HEK293T (cell line): Measurements from ENCODE around the gene NEU1.
"Not testable (repeated sequence)": the region's sequence is repeated elsewhere in the genome, so short reads cannot be mapped to it uniquely, and the experiment has no call there.

ENCODE experiments used
- CTCF ChIA-PET: fragments of 350-600 bp; formaldehyde crosslinking; extraction: SDS; loops from one replicate; lab custom pipeline; 2021; ENCODE audit warnings: antibody characterized with exemption, inconsistent platforms; lab: Yijun Ruan, JAX
- POLR2A ChIA-PET: fragments of 350-600 bp; formaldehyde crosslinking; extraction: SDS; loops from one replicate; lab custom pipeline; 2020; ENCODE audit warnings: antibody characterized with exemption, inconsistent platforms; lab: Yijun Ruan, JAX
- DNase-seq: peaks from one replicate; pipeline ENCODE4 v3.0.0; 2012; ENCODE audit warnings: mixed read lengths; ENCODE audit errors: extremely low spot score
- ARNT ChIP-seq: fragments of 450-650 bp; IDR thresholded peaks from 2 replicates; pipeline ENCODE4 v1.6.1; 2017; ENCODE audit warnings: mild to moderate bottlenecking
- BHLHE40 ChIP-seq: fragments of 450-650 bp; IDR thresholded peaks from 2 replicates; pipeline ENCODE4 v1.6.1; 2016; ENCODE audit warnings: mild to moderate bottlenecking, moderate library complexity, borderline replicate concordance
- CTBP1 ChIP-seq: fragments of 450-650 bp; IDR thresholded peaks from 2 replicates; pipeline ENCODE4 v1.6.1; 2016; ENCODE audit warnings: borderline replicate concordance
- ELF4 ChIP-seq: fragments of 450-650 bp; IDR thresholded peaks from 2 replicates; pipeline ENCODE4 v1.6.1; 2017; ENCODE audit warnings: antibody characterized with exemption
- FOXA1 ChIP-seq: fragments of 450-650 bp; IDR thresholded peaks from 2 replicates; pipeline ENCODE4 v1.6.1; 2016; ENCODE audit warnings: mild to moderate bottlenecking
- FOXK2 ChIP-seq: fragments of 450-650 bp; IDR thresholded peaks from 2 replicates; pipeline ENCODE4 v1.6.1; 2016; ENCODE audit warnings: mild to moderate bottlenecking
- HDGF ChIP-seq: fragments of 450-650 bp; IDR thresholded peaks from 2 replicates; pipeline ENCODE4 v1.6.1; 2017; ENCODE audit warnings: antibody characterized with exemption, borderline replicate concordance
- L3MBTL2 ChIP-seq: fragments of 450-650 bp; conservative IDR thresholded peaks from 2 replicates; pipeline ENCODE4 v1.6.1; 2016; ENCODE audit warnings: mild to moderate bottlenecking
- LEF1 ChIP-seq: fragments of 450-650 bp; IDR thresholded peaks from 2 replicates; pipeline ENCODE4 v1.6.1; 2017; ENCODE audit warnings: mild to moderate bottlenecking, borderline replicate concordance
- NFRKB ChIP-seq: fragments of 450-650 bp; IDR thresholded peaks from 2 replicates; pipeline ENCODE4 v1.6.1; 2016; ENCODE audit warnings: mild to moderate bottlenecking, moderate library complexity
- SP1 ChIP-seq: fragments of 450-650 bp; IDR thresholded peaks from 2 replicates; pipeline ENCODE4 v1.6.1; 2017
- SUZ12 ChIP-seq: fragments of 450-650 bp; IDR thresholded peaks from 2 replicates; pipeline ENCODE4 v1.6.1; 2016; ENCODE audit warnings: mild to moderate bottlenecking
- TARDBP ChIP-seq: fragments of 450-650 bp; IDR thresholded peaks from 2 replicates; pipeline ENCODE4 v1.6.1; 2016
- TF ChIP-seq, protein P1 (sequence below): fragments of 450-650 bp; IDR thresholded peaks from 2 replicates; pipeline ENCODE4 v1.6.1; 2016

NEU1 gene

DNA sequence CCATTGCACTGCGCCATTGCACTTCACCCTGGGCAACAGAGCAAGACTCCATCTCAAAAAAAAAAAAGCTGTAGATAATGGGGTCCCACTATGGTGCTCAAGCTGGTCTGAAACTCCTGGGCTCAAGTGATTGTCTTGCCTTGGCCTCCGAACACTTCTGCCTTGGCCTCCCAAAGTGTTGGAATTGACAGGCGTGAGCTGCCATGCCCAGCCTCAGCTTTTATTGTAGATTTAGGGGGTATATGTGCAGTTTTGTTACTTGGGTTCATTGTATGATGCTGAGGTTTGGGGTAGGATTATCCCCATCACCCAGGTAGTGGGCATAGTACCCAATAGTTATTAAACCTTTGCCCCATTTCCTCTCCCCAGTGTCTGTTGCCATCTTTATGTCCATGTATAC is 23.7 kb downstream of the NEU1 start:
- ChIA-PET POLR2A (interaction anchor here (0.9 to 12.0 kb wide), 5 partner anchors 8 to 34 kb away, joined by 4 to 104 read pairs (median 5); partner anchors contain the start of genes HSPA1A, HSPA1L, LSM2 and NEU1), CTCF (interaction anchor here (0.8 to 1.0 kb wide), 2 partner anchors 84 to 114 kb away, joined by 3 to 5 read pairs; no protein-coding TSS in a partner anchor)
- no peak for DNase-seq
- TF ChIP-seq LEF1 (no peak), BHLHE40 (no peak), HDGF (no peak), ARNT (no peak), SUZ12 (no peak), L3MBTL2 (no peak), SP1 (no peak), TARDBP (no peak), FOXK2 (no peak), ELF4 (no peak), CTBP1 (no peak), FOXA1 (no peak)
- TF ChIP-seq, protein P1, sequence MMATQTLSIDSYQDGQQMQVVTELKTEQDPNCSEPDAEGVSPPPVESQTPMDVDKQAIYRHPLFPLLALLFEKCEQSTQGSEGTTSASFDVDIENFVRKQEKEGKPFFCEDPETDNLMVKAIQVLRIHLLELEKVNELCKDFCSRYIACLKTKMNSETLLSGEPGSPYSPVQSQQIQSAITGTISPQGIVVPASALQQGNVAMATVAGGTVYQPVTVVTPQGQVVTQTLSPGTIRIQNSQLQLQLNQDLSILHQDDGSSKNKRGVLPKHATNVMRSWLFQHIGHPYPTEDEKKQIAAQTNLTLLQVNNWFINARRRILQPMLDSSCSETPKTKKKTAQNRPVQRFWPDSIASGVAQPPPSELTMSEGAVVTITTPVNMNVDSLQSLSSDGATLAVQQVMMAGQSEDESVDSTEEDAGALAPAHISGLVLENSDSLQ, result no peak

DNA sequence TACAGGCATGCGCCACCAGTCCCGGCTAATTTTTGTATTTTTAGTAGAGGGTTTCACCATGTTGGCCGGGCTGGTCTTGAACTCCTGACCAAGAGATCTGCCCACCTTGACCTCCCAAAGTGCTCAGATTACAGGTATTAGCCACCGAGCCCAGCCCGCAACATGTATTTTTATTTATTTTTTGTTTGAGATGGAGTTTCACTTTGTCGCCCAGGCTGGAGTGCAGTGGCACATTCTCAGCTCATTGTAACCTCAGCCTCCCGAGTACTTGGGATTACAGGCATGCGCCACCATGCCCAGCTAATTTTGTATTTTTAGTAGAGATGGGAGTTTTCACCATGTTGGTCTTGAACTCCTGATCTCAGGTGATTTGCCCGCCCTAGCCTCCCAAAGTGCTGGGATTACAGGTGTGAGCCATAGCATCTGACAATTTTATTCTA is 24.5 kb downstream of the NEU1 start:
- CTCF ChIA-PET, DNase-seq: not testable (repeated sequence)
- POLR2A ChIA-PET, result interaction anchor here (0.9 to 12.0 kb wide), 4 partner anchors 9 to 28 kb away, joined by 4 to 104 read pairs (median 16); partner anchors contain the start of genes HSPA1A, HSPA1B, HSPA1L and NEU1

DNA sequence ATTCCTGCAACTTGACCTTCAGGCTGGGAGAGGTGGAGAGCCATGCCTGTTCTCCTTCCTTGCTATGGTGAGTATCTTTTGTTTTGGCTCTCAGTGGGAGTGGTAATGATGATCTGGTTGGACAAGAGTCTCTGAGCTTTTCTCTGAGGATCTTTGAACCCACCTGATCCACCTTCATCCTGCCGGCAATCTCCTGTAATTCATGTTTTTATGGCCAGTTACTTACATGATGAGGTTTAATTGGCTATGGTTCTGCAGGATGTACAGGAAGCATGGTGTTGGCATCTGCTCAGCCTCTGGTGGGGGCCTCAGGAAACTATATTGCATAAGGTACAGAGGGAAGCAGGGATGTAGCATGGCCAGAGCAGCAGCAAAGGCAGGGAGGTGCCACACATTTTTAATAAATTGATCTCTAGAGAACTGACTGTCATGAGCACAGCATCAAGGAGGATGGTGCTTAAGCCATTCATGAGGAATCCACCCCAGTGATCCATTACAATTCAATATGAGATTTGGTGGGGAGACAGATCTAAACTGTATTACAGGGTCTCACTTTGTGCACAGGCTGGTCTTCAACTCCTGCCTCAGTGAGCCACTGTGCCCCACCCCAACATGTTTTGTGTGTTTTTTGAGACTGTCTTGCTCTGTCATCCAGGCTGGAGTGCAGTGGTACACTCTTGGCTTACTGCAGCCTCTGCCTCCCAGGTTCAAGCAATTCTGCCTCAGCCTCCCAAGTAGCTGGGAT is 25.1 kb downstream of the NEU1 start:
- POLR2A ChIA-PET, result interaction anchor here (0.7 to 12.0 kb wide), 9 partner anchors 10 to 177 kb away, joined by 3 to 104 read pairs (median 5); partner anchors contain the start of genes C6orf47, HSPA1A, HSPA1B and HSPA1L
- no peak for TF ChIP-seq CTBP1
- TF ChIP-seq, protein P1, result no peak
- CTCF ChIA-PET, result interaction anchor here (0.8 kb wide), 1 partner anchor 11 kb away, joined by 3 read pairs; no protein-coding TSS in a partner anchor
- DNase-seq, result no peak

DNA sequence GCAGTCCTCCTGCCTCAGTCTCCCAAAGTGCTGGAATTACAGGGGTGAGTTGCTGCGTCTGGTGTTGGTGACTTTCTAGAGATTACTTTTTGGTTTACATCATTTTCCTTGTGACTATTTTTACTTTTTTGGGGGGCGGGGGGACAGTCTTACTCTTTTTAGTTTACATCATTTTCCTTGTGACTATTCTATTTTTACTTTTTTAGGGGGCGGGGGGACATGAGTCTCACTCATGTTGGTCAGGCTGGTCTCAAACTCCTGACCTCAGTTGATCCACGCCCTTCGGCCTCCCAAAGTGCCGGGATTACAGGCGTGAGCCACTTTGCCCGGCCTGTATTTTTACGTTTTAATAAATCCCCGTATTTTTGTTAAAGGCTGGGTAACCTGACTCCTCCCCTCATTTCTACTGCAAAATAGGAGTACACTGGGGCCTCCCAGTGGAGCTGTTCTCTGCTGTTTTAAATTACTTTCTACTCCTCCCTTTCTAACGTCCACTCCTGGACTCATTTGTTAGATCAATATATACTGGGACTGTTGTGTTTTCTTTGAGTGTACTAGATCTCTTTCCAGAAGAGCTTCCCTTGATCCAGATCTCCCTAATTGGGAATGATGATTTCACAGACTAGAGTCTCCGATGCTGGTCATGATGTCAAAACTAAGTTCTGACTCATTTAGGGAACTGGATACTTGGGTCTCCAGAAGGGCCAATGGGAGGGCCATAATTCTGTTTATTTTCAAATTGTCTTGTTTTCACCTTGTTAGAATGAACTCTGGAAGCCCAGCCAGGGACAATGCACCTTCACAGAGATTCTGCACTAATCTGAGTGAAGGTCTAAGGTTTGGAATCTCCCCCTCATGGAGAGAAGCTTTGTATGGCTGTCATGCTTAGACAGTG is 25.9 kb downstream of the NEU1 start:
- DNase-seq, result no peak
- CTCF ChIA-PET, result interaction anchor here (0.8 kb wide), 1 partner anchor 10 kb away, joined by 3 read pairs; no protein-coding TSS in a partner anchor
- TF ChIP-seq LEF1 (no peak), CTBP1 (no peak), HDGF (no peak)
- POLR2A ChIA-PET, result interaction anchor here (0.7 to 12.0 kb wide), 11 partner anchors 7 to 176 kb away, joined by 3 to 104 read pairs (median 5); partner anchors contain the start of genes ABHD16A, C6orf47, HSPA1A and HSPA1B

DNA sequence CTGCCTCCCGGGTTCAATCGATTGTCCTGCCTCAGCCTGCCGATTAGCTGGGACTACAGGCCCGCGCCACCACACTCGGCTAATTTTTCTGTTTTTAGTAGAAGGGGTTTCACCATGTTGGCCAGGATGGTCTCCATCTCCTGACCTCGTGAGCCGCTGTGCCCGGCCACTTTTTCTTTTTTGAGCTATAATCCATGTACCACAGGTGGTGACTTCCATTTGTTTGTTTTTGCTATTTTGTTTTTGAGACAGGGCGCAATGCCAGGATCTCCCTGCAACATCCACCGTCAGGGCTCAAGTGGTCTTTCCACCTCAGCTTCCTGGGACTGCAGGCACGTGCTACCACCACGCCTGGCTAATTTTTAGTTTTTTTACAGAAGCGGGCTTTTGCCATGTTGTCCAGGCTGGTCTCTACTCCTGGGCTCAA is 26.6 kb downstream of the NEU1 start:
- CTCF ChIA-PET, result interaction anchor here (0.7 kb wide), 1 partner anchor 58 kb away, joined by 6 read pairs; no protein-coding TSS in a partner anchor
- POLR2A ChIA-PET, result interaction anchor here (0.9 to 12.0 kb wide), 10 partner anchors 8 to 175 kb away, joined by 3 to 104 read pairs (median 6); partner anchors contain the start of genes ABHD16A, C6orf47, HSPA1A and HSPA1B
- no peak for DNase-seq
- TF ChIP-seq HDGF, result no peak
- TF ChIP-seq SP1, result no peak
- TF ChIP-seq NFRKB, result no peak
- TF ChIP-seq FOXA1, result no peak

DNA sequence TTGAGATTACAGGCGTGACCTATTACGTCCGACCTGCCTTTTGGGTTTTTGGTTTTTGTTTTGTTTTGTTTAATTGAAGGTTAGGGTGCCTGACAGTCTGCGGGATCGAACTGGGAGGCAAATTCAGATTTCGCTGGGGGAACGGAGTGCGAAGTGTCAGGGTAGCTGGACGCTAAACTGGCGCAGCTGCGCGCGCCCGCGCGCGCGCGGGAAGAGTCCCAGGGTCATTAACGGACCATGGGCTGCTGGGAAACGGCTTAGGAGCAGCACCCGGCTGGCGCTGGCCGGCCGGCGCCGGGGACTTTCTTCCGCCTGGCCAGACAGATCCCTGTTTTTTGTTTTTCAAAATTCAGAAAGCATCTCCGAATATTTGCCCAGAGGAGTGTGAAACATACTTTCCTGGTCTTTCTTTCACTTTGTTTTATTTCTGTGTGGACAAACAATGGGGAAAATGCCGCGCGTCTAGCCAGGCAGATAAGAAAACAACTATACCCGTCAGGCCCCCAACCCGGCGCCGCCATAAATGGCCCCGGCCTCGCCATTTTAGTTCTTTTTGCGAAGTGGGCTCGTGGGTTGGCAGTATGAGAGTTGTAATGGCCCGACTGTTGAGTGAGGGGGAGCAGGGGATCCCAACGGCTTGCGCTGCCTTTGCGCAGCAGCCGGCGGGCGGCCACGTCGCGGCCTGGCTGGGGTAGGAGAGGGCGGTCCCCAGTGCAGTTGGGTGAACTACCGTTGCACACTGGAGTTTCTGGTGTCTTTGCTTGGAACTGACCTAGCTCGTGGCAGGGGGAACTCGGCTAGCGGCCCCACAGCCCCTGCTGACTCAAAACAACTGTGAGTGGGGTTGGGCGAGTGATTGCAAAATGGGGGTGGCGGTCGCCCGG is 28.0 kb downstream of the NEU1 start:
- TF ChIP-seq L3MBTL2, result peak; percentile 78
- no peak; the same call in 1 of the 2 replicates for TF ChIP-seq CTBP1
- TF ChIP-seq FOXA1, result no peak
- no peak for TF ChIP-seq LEF1
- TF ChIP-seq ELF4, result peak; percentile 91
- no peak for TF ChIP-seq ARNT
- DNase-seq, result peak; percentile 85
- POLR2A ChIA-PET, result interaction anchor here (0.9 to 12.0 kb wide), 10 partner anchors 8 to 174 kb away, joined by 3 to 104 read pairs (median 10); partner anchors contain the start of genes C6orf47, HSPA1A, HSPA1B and HSPA1L
- CTCF ChIA-PET, result interaction anchor here (1.0 kb wide), 1 partner anchor 44 kb away, joined by 4 read pairs; no protein-coding TSS in a partner anchor
